Calu3 (cell line): ENCODE measurements around the gene FBXL4. TPM values are rescaled to one million over a fixed set of nuclear protein-coding genes. Genes with fewer than 3 reads are reported as not detected.

Source experiments
- BruUV-seq: library from RNA; stranded (reverse); fragments of 400-500 nt; replicated peaks from 2 replicates; lab custom pipeline; 2021; lab: Mats Ljungman, UMichigan
- CTCF ChIA-PET: fragments of 300-600 bp; sonication (Branson Sonifier 250); formaldehyde crosslinking; loops from one replicate; lab custom pipeline; 2022; ENCODE audit warnings: antibody characterized with exemption; lab: Charles Lee
- DNase-seq: peaks from one replicate; pipeline ENCODE4 v3.0.0; 2022
- H3K27ac Mint-ChIP-seq: one replicate; pipeline ENCODE4 v1.8.0; 2022; ENCODE audit warnings: mixed read lengths; ENCODE audit not compliant: unreplicated experiment
- H3K27me3 Mint-ChIP-seq: one replicate; pipeline ENCODE4 v1.8.0; 2022; ENCODE audit warnings: mixed read lengths; ENCODE audit not compliant: unreplicated experiment
- H3K36me3 Mint-ChIP-seq: one replicate; pipeline ENCODE4 v1.8.0; 2022; ENCODE audit warnings: mild to moderate bottlenecking, moderate library complexity, mixed read lengths; ENCODE audit not compliant: insufficient read depth, unreplicated experiment
- H3K4me1 Mint-ChIP-seq: one replicate; pipeline ENCODE4 v1.8.0; 2022; ENCODE audit warnings: mild to moderate bottlenecking, low read depth, mixed read lengths; ENCODE audit not compliant: unreplicated experiment
- H3K4me3 Mint-ChIP-seq: one replicate; pipeline ENCODE4 v1.8.0; 2022; ENCODE audit warnings: mild to moderate bottlenecking, low read depth, moderate library complexity, mixed read lengths; ENCODE audit not compliant: unreplicated experiment
- H3K9me3 Mint-ChIP-seq: one replicate; pipeline ENCODE4 v1.8.0; 2022; ENCODE audit warnings: low read depth, mixed read lengths; ENCODE audit not compliant: unreplicated experiment
- CTCF ChIP-seq: fragments of 200-600 bp; IDR thresholded peaks from one replicate; pipeline ENCODE4 v1.8.0; 2022; ENCODE audit warnings: antibody characterized with exemption; ENCODE audit not compliant: unreplicated experiment
- intact Hi-C: fragments of 100-400 bp; cut with micrococcal nuclease; formaldehyde crosslinking; loops from one replicate; pipeline ENCODE4 v1.10.0; 2022; ENCODE audit not compliant: unreplicated experiment
- total RNA-seq: library from RNA; stranded (reverse); gene quantifications from 2 replicates; pipeline ENCODE4 v1.2.3, GENCODE V29; 2022

Gene FBXL4
- total RNA-seq, 1 experiment from 2014 or later: 13.1 TPM

- Mint-ChIP-seq H3K36me3 (peaks cover 30% of the 10 kb centered on the region), H3K4me3 (peak overlapping the region; percentile 84), H3K27me3 (peaks cover 91% of the 10 kb centered on the region), H3K4me1 (peaks cover 20% of the 10 kb centered on the region), H3K9me3 (no peaks in the 10 kb centered on the region), H3K27ac (no peak overlapping the region)
- intact Hi-C loops: loop anchor here (2.0 to 5.0 kb wide), 3 partner anchors 183 to 1128 kb away; no protein-coding TSS in a partner anchor
- TF ChIP-seq CTCF: no peak
- no TSS peak for BruUV-seq
- DNase-seq: no peak
- CTCF ChIA-PET: interaction anchor here (1.3 kb wide), 1 partner anchor 284 kb away, joined by 6 read pairs; no protein-coding TSS in a partner anchor
These were observed 112.4 kb downstream of the FBXL4 start for GRCh38 chr6:98835149-98836024.

- CTCF ChIA-PET: interaction anchor here (0.5 to 1.3 kb wide), 6 partner anchors 11 to 688 kb away, joined by 3 to 7 read pairs (median 4); no protein-coding TSS in a partner anchor
- intact Hi-C loops: loop anchor here (5.0 kb wide), 3 partner anchors 57 to 1127 kb away; no protein-coding TSS in a partner anchor
- TF ChIP-seq CTCF: no peak
- Mint-ChIP-seq H3K9me3 (no peaks in the 10 kb centered on the region), H3K27ac (peak within 1 kb of the TSS; percentile 52), H3K4me1 (peaks cover 20% of the 10 kb centered on the region), H3K4me3 (peak within 1 kb of the TSS; percentile 84), H3K36me3 (peaks cover 30% of the 10 kb centered on the region), H3K27me3 (peaks cover 91% of the 10 kb centered on the region)
- peak; percentile 85 for DNase-seq
- BruUV-seq: no TSS peak
These were observed 113.4 kb downstream of the FBXL4 start, which contains the start of gene POU3F2 for GRCh38 chr6:98834060-98835031. TSS of gene POU3F2 (plus strand) at chr6:98834574. CDS start at chr6:98834874, 300 bp downstream.

- TF ChIP-seq CTCF: no peak
- no TSS peak for BruUV-seq
- Mint-ChIP-seq H3K27ac (peak overlapping the region; percentile 52), H3K4me1 (peaks cover 20% of the 10 kb centered on the region), H3K27me3 (peaks cover 98% of the 10 kb centered on the region), H3K36me3 (peaks cover 30% of the 10 kb centered on the region), H3K4me3 (peak overlapping the region; percentile 84), H3K9me3 (no peaks in the 10 kb centered on the region)
- no peak for DNase-seq
- CTCF ChIA-PET: interaction anchor here (0.5 to 1.3 kb wide), 5 partner anchors 64 to 689 kb away, joined by 3 to 6 read pairs (median 3); no protein-coding TSS in a partner anchor
- intact Hi-C loops: loop anchor here (5.0 kb wide), 1 partner anchor 56 kb away; no protein-coding TSS in a partner anchor
These were observed 114.3 kb downstream of the FBXL4 start for GRCh38 chr6:98833307-98834059.
